GM18499 (cell line): Measurements from ENCODE around the gene SSTR5.

Experiments used
- ATAC-seq: cut with Tn5 transposase; IDR thresholded peaks from one replicate; pipeline ENCODE4 v1.9.1; 2021; ENCODE audit warnings: moderate number of reproducible peaks; ENCODE audit not compliant: insufficient read depth, unreplicated experiment

SSTR5 gene

GRCh38 chr16:1038932-1039331 lies 33.6 kb upstream of the SSTR5 start:
- no peak for ATAC-seq

GRCh38 chr16:1039762-1040161 lies 32.8 kb upstream of the SSTR5 start:
- no peak for ATAC-seq

- ATAC-seq, result no peak
Observed at GRCh38 chr16:1040346-1040745, 32.2 kb upstream of the SSTR5 start.

- no peak for ATAC-seq
Observed at GRCh38 chr16:1042049-1042744, 30.4 kb upstream of the SSTR5 start.

GRCh38 chr16:1042866-1043265 lies 29.7 kb upstream of the SSTR5 start:
- no peak for ATAC-seq

GRCh38 chr16:1043881-1044451 lies 28.6 kb upstream of the SSTR5 start:
- ATAC-seq, result no peak

- ATAC-seq, result no peak
Observed at GRCh38 chr16:1044460-1045309, 27.9 kb upstream of the SSTR5 start.

GRCh38 chr16:1045310-1045992 lies 27.1 kb upstream of the SSTR5 start:
- ATAC-seq, result no peak

GRCh38 chr16:1045993-1046911 lies 26.3 kb upstream of the SSTR5 start:
- ATAC-seq, result no peak

GRCh38 chr16:1047123-1047522 lies 25.4 kb upstream of the SSTR5 start:
- ATAC-seq, result no peak

- no peak for ATAC-seq
Observed at GRCh38 chr16:1047801-1048200, 24.7 kb upstream of the SSTR5 start.

- ATAC-seq, result no peak
Observed at GRCh38 chr16:1048442-1049112, 24.0 kb upstream of the SSTR5 start.

- ATAC-seq, result no peak
Observed at GRCh38 chr16:1049113-1049975, 23.2 kb upstream of the SSTR5 start.

GRCh38 chr16:1049976-1050247 lies 22.6 kb upstream of the SSTR5 start:
- no peak for ATAC-seq

GRCh38 chr16:1050516-1050915 lies 22.0 kb upstream of the SSTR5 start:
- ATAC-seq, result no peak

GRCh38 chr16:1050921-1051320 lies 21.6 kb upstream of the SSTR5 start:
- no peak for ATAC-seq

- ATAC-seq, result no peak
Observed at GRCh38 chr16:1051446-1051845, 21.1 kb upstream of the SSTR5 start.

- no peak for ATAC-seq
Observed at GRCh38 chr16:1052721-1053120, 19.8 kb upstream of the SSTR5 start.

- no peak for ATAC-seq
Observed at GRCh38 chr16:1053121-1053521, 19.4 kb upstream of the SSTR5 start.
